WTC11 (cell line): ENCODE results near the gene SLC19A2. TPM values are rescaled to one million over a fixed set of nuclear protein-coding genes. Genes with fewer than 3 reads are reported as not detected.

Experiments
- ATAC-seq: fragments of 200-7000 bp; cut with Tn5 transposase; 2 replicates; pipeline ENCODE4 v1.10.0; 2021; ENCODE audit warnings: mild to moderate bottlenecking, moderate library complexity
- CTCF ChIA-PET: fragments of 300-600 bp; sonication (Branson Sonifier 250); formaldehyde crosslinking; loops from one replicate; lab custom pipeline; 2021; ENCODE audit warnings: antibody characterized with exemption; lab: Charles Lee
- POLR2A ChIA-PET: fragments of 350-600 bp; sonication (Branson Sonifier 250); formaldehyde crosslinking; loops from one replicate; lab custom pipeline; 2021; ENCODE audit warnings: antibody characterized with exemption; lab: Charles Lee
- DNase-seq: peaks from one replicate; pipeline ENCODE4 v3.0.0; 2021; ENCODE audit warnings: low spot score
- H3K27ac Mint-ChIP-seq: 2 replicates; pipeline ENCODE4 v1.8.0; 2021; ENCODE audit warnings: mixed read lengths
- H3K27me3 Mint-ChIP-seq: 2 replicates; pipeline ENCODE4 v1.8.0; 2021; ENCODE audit warnings: low read depth, mild to moderate bottlenecking, moderate library complexity, mixed read lengths
- H3K36me3 Mint-ChIP-seq: 2 replicates; pipeline ENCODE4 v1.8.0; 2021; ENCODE audit warnings: mixed read lengths
- H3K4me1 Mint-ChIP-seq: 2 replicates; pipeline ENCODE4 v1.8.0; 2022; ENCODE audit warnings: mixed read lengths
- H3K4me3 Mint-ChIP-seq: 2 replicates; pipeline ENCODE4 v1.8.0; 2021; ENCODE audit warnings: mild to moderate bottlenecking, moderate library complexity, mixed read lengths
- H3K9me3 Mint-ChIP-seq: 2 replicates; pipeline ENCODE4 v1.8.0; 2021; ENCODE audit warnings: mixed read lengths
- ESRRA ChIP-seq: sonication (generic); formaldehyde crosslinking; IDR thresholded peaks from 2 replicates; pipeline ENCODE4 v1.8.1; 2022; ENCODE audit warnings: mild to moderate bottlenecking, missing genetic modification reagents, borderline replicate concordance
- ETV6 ChIP-seq: sonication (generic); formaldehyde crosslinking; IDR thresholded peaks from 2 replicates; pipeline ENCODE4 v1.8.1; 2022; ENCODE audit warnings: mild to moderate bottlenecking, missing genetic modification reagents
- FOXK1 ChIP-seq: sonication (generic); formaldehyde crosslinking; IDR thresholded peaks from 2 replicates; pipeline ENCODE4 v1.8.0; 2022; ENCODE audit warnings: mild to moderate bottlenecking, moderate library complexity, missing genetic modification reagents
- HMGA2 ChIP-seq: fragments of 250-450 bp; sonication (Bioruptor Pico); IDR thresholded peaks from 2 replicates; pipeline ENCODE4 v1.4.0; 2021; ENCODE audit warnings: mild to moderate bottlenecking, moderate library complexity
- JUN ChIP-seq: sonication (generic); formaldehyde crosslinking; IDR thresholded peaks from 2 replicates; pipeline ENCODE4 v1.8.0; 2023; ENCODE audit warnings: mild to moderate bottlenecking, missing genetic modification reagents
- MLX ChIP-seq: sonication (generic); formaldehyde crosslinking; IDR thresholded peaks from 2 replicates; pipeline ENCODE4 v1.8.1; 2023; ENCODE audit warnings: mild to moderate bottlenecking, missing genetic modification reagents, moderate library complexity
- MYBL2 ChIP-seq: sonication (generic); formaldehyde crosslinking; IDR thresholded peaks from 2 replicates; pipeline ENCODE4 v1.8.1; 2023; ENCODE audit warnings: mild to moderate bottlenecking, moderate library complexity, missing genetic modification reagents
- NFATC4 ChIP-seq: fragments of 250-450 bp; sonication (Bioruptor Pico); IDR thresholded peaks from 2 replicates; pipeline ENCODE4 v1.9.0; 2021; ENCODE audit warnings: mild to moderate bottlenecking
- NFE2L1 ChIP-seq: sonication (generic); formaldehyde crosslinking; IDR thresholded peaks from 2 replicates; pipeline ENCODE4 v1.8.1; 2023; ENCODE audit warnings: missing genetic modification reagents
- NR2C2 ChIP-seq: sonication (generic); formaldehyde crosslinking; IDR thresholded peaks from 2 replicates; pipeline ENCODE4 v1.8.0; 2022; ENCODE audit warnings: mild to moderate bottlenecking, missing genetic modification reagents
- RORB ChIP-seq: fragments of 250-450 bp; sonication (Bioruptor Pico); IDR thresholded peaks from 2 replicates; pipeline ENCODE4 v1.9.0; 2021; ENCODE audit warnings: mild to moderate bottlenecking
- SMAD3 ChIP-seq: sonication (generic); formaldehyde crosslinking; IDR thresholded peaks from 2 replicates; pipeline ENCODE4 v1.8.0; 2022; ENCODE audit warnings: missing genetic modification reagents, mild to moderate bottlenecking, borderline replicate concordance
- ZNF219 ChIP-seq: sonication (generic); formaldehyde crosslinking; IDR thresholded peaks from 2 replicates; pipeline ENCODE4 v1.8.0; 2023; ENCODE audit warnings: missing genetic modification reagents, mild to moderate bottlenecking, borderline replicate concordance
- ZNF396 ChIP-seq: fragments of 250-450 bp; sonication (Bioruptor Pico); IDR thresholded peaks from 2 replicates; pipeline ENCODE4 v1.8.0; 2021; ENCODE audit warnings: mild to moderate bottlenecking, moderate library complexity, borderline replicate concordance
- ZNF416 ChIP-seq: fragments of 250-450 bp; sonication (Bioruptor Pico); IDR thresholded peaks from 2 replicates; pipeline ENCODE4 v1.9.0; 2021; ENCODE audit warnings: mild to moderate bottlenecking, inconsistent platforms
- total RNA-seq: library from RNA; stranded (reverse); gene quantifications from 3 replicates; pipeline ENCODE4 v1.2.3, GENCODE V29; 2021
- TF ChIP-seq, protein P1 (sequence below): fragments of 250-450 bp; sonication (Bioruptor Pico); conservative IDR thresholded peaks from 2 replicates; pipeline ENCODE4 v1.9.0; 2021; ENCODE audit warnings: mild to moderate bottlenecking
- TF ChIP-seq, protein P2 (sequence below): sonication (generic); formaldehyde crosslinking; IDR thresholded peaks from 2 replicates; pipeline ENCODE4 v1.8.0; 2022; ENCODE audit warnings: mild to moderate bottlenecking, missing genetic modification reagents
- TF ChIP-seq, protein P3 (sequence below): fragments of 250-450 bp; sonication (Bioruptor Pico); IDR thresholded peaks from 2 replicates; pipeline ENCODE4 v2.1.2; 2022; ENCODE audit warnings: mild to moderate bottlenecking, moderate library complexity
- TF ChIP-seq, protein P4 (sequence below): sonication (generic); formaldehyde crosslinking; IDR thresholded peaks from 2 replicates; pipeline ENCODE4 v1.8.1; 2023; ENCODE audit warnings: mild to moderate bottlenecking, missing genetic modification reagents

The SLC19A2 gene
- total RNA-seq, 1 experiment from 2014 or later = 15.8 TPM

GRCh38 chr1:169493251-169493650 is 7.5 kb upstream of the SLC19A2 start (continued):
- TF ChIP-seq, protein P1, sequence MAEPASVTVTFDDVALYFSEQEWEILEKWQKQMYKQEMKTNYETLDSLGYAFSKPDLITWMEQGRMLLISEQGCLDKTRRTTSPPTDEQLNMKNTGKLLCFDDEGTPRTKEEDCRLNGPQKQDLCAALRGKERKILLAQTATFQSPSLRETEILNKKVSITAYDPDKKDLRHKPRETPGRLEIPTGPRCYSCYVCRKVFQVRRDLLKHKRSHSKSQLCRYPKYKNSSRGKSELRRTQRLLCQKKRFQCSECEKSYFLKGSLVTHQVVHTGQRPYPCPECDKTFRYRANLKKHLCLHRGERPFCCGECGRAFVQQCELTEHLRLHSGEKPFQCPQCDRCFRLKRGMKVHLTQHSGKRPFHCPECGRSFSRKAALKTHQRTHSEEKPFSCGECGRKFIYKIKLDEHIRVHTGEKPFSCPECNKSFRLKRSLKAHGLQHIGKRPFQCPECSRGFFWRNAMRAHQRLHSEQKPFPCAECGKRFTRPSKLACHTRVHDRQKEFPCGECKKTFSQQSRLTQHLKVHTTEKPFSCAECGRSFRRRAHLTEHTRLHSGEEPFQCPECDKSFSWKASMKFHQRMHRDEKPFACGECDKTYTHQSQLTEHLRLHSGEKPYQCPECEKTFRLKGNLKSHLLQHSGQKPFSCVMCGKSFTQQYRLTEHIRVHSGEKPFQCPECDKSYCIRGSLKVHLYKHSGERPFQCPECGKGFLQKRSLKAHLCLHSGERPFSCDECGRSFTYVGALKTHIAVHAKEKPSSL (CRISPR knock-in tag) = no peak

GRCh38 chr1:169491845-169492281 is 6.1 kb upstream of the SLC19A2 start:
- Mint-ChIP-seq H3K27me3 (no peaks in the 10 kb centered on the region), H3K27ac (no peak overlapping the region), H3K36me3 (no peaks in the 10 kb centered on the region), H3K9me3 (no peaks in the 10 kb centered on the region), H3K4me3 (no peak overlapping the region), H3K4me1 (peaks cover 15% of the 10 kb centered on the region)
- no peak for ATAC-seq
- CTCF ChIA-PET = interaction anchor here (1.1 kb wide), 1 partner anchor 220 kb away, joined by 3 read pairs; no protein-coding TSS in a partner anchor
- TF ChIP-seq MLX (CRISPR knock-in tag) (no peak), RORB (CRISPR knock-in tag) (no peak), ZNF396 (CRISPR knock-in tag) (no peak), FOXK1 (no peak), ETV6 (no peak), ZNF219 (CRISPR knock-in tag) (no peak), ESRRA (no peak), NR2C2 (CRISPR knock-in tag) (no peak), NFE2L1 (CRISPR knock-in tag) (no peak), ZNF416 (CRISPR knock-in tag) (no peak)
- TF ChIP-seq, protein P2, sequence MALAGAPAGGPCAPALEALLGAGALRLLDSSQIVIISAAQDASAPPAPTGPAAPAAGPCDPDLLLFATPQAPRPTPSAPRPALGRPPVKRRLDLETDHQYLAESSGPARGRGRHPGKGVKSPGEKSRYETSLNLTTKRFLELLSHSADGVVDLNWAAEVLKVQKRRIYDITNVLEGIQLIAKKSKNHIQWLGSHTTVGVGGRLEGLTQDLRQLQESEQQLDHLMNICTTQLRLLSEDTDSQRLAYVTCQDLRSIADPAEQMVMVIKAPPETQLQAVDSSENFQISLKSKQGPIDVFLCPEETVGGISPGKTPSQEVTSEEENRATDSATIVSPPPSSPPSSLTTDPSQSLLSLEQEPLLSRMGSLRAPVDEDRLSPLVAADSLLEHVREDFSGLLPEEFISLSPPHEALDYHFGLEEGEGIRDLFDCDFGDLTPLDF = no peak
- TF ChIP-seq, protein P3, sequence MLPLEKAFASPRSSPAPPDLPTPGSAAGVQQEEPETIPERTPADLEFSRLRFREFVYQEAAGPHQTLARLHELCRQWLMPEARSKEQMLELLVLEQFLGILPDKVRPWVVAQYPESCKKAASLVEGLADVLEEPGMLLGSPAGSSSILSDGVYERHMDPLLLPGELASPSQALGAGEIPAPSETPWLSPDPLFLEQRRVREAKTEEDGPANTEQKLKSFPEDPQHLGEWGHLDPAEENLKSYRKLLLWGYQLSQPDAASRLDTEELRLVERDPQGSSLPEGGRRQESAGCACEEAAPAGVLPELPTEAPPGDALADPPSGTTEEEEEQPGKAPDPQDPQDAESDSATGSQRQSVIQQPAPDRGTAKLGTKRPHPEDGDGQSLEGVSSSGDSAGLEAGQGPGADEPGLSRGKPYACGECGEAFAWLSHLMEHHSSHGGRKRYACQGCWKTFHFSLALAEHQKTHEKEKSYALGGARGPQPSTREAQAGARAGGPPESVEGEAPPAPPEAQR (CRISPR knock-in tag) = no peak
- POLR2A ChIA-PET = no interaction called here
- DNase-seq = no peak

GRCh38 chr1:169488157-169488556 is 2.4 kb upstream of the SLC19A2 start:
- Mint-ChIP-seq H3K36me3 (no peaks in the 10 kb centered on the region), H3K4me1 (peaks cover 44% of the 10 kb centered on the region), H3K9me3 (no peaks in the 10 kb centered on the region), H3K4me3 (no peak overlapping the region), H3K27ac (no peak overlapping the region; the same call in 1 of the 2 replicates), H3K27me3 (no peaks in the 10 kb centered on the region; the same call in 1 of the 2 replicates)
- POLR2A ChIA-PET = no interaction called here
- CTCF ChIA-PET = no interaction called here
- no peak for ATAC-seq
- TF ChIP-seq, protein P4, sequence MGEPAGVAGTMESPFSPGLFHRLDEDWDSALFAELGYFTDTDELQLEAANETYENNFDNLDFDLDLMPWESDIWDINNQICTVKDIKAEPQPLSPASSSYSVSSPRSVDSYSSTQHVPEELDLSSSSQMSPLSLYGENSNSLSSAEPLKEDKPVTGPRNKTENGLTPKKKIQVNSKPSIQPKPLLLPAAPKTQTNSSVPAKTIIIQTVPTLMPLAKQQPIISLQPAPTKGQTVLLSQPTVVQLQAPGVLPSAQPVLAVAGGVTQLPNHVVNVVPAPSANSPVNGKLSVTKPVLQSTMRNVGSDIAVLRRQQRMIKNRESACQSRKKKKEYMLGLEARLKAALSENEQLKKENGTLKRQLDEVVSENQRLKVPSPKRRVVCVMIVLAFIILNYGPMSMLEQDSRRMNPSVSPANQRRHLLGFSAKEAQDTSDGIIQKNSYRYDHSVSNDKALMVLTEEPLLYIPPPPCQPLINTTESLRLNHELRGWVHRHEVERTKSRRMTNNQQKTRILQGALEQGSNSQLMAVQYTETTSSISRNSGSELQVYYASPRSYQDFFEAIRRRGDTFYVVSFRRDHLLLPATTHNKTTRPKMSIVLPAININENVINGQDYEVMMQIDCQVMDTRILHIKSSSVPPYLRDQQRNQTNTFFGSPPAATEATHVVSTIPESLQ (CRISPR knock-in tag) = no peak
- TF ChIP-seq JUN (CRISPR knock-in tag) (no peak), NFATC4 (CRISPR knock-in tag) (no peak), SMAD3 (no peak), HMGA2 (CRISPR knock-in tag) (no peak), MYBL2 (no peak)
- no peak for DNase-seq
